ENCODE results near the gene IQCB1.
"Not testable (repeated sequence)": the region's sequence is repeated elsewhere in the genome, so short reads cannot be mapped to it uniquely, and the experiment has no call there.

IQCB1 gene

DNA sequence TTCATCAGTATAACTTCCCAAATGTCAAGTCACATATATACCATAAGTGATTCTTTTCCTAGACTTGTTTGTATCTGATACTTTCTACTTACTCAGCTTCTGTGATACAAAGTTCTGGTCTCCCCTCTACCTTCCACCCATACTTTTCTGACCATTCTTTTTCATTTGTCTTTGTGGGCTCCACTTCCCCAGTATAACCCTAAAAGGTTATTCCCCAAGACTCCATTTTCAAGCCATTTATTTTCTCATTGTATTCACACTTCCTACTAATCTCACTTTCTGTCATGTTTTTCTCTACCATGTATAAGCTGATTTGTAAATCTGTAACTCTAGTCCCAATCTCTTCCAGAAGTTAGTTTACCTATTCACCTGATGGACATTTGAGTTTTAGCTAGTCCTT is 34.0 kb downstream of the IQCB1 start:
- no peak for DNase-seq

DNA sequence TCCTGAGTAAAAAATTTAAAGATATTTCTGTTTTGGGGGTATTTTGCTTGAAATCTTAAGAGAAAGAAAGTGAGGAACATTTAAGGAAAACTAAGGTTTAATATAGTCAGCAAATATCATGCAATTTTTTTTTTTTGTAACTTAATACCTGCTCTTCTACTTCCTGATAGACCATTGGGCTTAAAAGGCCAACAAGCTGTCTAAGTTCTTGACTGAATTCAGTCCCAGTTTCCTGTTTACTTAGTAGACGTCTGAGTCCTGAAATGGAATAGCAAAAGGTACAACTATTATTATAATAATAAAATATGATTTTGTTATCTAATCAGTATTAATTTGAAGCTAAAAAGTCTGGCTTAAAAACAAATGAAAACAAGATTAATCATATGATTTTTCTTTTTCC is 37.9 kb downstream of the IQCB1 start:
- no peak for DNase-seq

DNA sequence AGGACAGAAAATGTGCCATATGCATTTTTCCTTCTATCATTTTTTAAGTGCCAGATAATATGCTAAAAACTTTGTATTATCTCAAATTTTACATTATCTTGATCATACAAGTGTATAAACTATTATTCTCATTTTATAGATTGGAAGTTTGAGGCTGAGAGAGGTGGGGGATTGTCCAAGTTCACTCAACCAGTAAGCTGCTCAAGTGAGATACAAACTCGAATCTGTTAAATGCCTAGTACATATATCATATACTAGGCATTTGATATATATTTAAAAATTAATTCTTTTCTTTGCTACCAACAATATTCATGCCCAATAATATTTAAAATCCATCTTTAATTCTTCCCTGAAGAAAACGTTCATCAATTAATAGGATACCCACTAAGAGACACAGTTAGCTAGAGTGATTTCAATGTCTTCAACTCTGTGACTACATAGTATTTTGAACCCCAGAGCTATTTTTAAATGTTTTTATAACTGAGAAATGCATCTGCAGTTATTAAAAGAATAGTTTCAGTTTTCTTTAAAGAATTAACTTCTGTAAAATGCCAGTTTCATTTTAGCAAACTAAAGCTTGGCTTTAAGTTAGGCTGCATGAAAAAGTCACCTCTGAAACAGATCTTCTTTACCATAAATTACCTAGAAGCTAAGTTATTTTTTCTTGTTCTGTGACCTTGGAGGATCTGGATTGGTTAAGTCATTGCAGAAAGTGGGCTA is 40.4 kb downstream of the IQCB1 start:
- no peak for DNase-seq

DNA sequence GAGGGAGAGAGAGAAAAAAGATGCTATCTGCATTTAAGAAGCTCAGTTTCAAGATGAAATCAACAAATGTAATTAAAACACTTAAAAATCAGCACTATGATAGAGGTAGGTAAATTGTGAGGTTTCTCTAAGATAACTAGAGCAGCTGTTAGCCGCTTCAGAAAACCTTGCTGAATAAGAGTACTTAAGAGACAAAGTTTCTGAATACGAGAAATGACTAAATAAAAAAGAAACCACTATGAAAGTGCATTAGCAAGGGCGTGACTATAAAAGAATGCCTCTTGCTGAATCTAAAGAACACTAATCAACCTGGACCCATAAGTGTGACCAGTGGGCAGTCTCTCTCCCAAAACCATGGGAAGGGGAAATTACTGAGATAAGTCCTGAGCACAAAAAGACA is 41.8 kb downstream of the IQCB1 start:
- no peak for DNase-seq

DNA sequence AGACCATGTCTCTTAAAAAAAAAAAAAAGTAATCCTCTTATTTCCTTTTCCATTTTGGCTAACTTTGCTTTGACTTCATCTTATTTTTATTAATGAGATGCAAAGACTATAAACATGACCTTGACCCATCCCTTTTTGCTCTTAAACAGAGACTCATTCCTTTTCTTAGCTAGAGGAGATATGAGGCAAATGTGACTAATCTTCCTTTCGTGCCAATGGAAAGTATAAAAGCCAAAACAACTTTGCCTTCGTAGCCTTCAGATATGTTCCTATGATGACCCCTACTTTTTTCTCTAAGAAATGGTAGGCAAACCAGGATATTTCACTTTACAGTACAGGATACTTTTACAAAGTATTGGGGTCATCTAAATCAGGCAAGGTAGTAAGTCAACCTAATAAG is 48.4 kb downstream of the IQCB1 start:
- no peak for DNase-seq

DNA sequence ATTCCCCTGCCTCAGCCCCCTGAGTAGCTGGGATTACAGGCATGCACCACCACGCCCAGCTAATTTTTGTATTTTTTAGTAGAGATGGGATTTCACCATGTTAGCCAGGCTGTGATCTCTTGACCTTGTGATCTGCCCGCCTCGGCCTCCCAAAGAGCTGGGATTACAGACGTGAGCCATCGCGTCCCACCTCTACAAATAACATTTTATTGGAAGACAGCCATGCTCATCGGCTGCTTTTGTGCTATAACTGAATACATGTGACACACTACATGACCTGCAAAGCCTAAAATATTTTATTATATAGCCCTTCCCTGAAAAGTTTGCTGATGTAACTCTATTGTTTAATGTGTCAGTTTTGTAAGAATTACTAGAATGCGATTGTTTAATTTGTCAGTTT is 52.1 kb downstream of the IQCB1 start:
- DNase-seq = not testable (repeated sequence)

DNA sequence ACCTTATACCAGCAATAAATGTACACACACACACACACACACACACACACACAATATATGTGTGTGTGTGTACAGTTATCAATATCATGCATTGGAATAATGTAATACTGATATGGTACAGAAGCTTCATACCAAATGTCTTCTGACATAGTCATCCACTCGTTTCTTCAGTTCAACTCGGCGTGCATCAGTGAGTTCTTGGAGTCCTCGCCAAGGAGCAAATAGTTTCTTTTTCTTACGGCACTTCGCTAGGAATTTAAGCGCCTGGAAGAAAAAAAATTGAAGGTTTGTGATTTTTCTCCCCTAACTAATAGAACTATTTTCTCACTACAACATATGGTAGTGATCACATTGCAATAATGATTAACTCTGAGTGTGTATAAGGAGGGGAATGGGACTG is 53.2 kb downstream of the IQCB1 start:
- no peak for DNase-seq

DNA sequence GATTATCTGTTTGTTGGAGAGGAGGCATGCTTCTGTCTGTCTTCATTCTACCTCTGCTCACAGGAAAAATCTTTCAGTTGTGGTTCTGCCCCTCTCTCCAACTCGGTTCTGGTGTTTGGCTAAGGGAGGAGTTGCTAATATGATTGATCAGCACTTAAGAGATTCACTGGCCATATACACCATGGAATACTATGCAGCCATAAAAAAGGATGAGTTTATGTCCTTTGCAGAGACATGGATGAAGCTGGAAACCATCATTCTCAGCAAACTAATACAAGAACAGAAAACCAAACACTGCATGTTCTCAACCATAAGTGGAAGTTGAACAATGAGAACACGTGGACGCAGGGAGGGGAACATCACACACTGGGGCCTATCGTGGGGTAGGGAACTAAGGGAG is 59.8 kb downstream of the IQCB1 start:
- not testable (repeated sequence) for DNase-seq

DNA sequence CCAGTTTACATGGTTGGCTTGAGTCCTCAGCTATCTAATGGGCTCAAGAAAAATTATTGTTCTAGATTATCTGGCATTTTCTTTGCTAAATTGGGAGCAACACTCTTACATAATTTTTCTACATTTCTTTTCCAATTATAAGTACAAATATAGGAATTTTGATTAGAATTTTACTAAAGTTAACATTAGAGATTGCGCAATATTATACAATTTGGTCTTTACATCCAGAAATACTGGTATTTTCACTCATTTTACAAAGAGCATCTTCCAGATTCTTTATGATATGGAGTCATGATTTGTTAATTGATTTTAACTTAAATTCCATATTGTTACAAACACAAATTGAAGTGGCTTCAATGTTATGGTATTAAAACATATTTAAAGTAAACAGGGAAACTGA is 65.6 kb downstream of the IQCB1 start:
- DNase-seq = no peak

DNA sequence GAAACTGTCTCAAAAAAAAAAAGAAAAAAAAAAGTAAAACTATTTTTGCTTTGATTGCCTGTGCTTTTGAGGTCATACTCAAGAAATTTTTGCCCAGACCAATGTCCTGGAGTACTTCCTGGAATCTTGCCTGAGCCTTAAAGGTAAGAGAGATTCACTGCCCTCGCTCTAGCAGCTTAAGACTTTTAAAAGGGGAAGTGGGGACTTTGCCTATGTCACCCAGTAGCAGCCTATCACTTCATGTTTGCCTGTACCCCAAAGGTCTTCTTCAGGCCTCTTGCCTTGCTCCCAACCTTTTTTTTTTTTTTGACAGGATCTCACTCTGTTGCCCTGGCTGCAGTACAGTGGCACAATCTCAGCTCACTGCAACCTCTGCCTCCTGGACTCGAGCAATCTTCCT is 66.4 kb downstream of the IQCB1 start:
- no peak for DNase-seq

DNA sequence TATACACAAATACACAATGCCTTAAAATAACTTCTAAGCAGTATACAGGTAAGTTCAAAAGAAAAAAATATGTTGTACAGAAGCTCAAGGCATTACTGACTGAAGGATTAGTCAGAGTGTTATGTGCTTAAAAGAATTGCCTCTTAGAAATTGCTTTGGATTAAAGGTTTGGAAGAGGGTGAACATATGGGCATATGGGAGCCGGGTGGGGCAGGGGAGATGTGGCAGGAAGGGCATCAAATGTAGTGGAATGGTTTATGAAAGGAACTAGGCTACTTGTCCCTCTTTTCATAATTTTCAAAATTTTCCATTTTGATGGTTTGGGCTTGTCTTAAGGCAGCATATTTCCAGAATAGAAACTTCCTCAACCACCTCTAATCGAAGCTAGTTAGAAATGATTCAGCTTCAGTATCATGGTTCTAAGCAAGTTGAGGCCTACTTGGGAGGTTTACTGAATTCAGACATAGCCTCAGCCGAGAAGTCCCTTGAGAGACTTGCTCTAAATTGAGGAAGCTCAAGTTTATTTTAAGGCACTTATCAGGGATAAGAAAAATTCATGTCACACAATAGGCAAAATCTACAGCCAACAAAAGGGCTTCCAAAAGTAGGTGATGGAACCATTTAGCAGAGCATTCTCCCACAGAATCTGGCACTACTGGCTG is 75.2 kb downstream of the IQCB1 start:
- no peak for DNase-seq

DNA sequence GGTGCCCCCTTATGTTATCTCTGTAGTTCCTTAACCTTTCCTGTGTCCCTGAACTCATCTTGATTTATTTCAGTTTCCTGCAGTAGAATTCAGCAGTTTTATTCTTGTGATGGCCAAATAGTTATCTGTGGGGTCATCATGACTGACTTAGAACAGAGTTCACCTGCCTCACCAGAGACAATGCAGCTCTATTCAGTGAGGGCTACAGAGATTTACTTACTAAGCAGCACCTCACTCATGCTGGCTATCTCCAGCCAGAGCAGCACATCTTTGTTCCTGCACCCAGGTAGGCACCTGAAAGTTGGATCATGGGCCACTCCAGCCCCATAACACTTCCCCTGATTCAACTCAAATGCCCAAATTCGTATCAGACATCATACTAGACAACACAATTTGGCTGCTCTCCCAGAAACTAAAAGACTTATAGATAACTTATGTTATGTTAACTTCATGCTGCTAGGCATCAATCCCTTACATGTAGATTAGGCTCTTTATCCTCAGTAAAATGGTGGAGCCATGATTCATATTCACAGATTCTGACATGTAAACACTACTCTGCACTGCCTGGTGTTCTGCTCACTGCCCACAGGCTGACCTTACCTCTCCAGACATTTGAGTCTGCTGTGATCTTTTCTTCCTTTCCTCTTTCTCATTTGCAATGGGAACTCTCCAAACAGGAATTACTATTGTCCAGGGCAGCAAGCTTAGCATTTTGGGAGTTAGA is 76.0 kb downstream of the IQCB1 start:
- no peak for DNase-seq

DNA sequence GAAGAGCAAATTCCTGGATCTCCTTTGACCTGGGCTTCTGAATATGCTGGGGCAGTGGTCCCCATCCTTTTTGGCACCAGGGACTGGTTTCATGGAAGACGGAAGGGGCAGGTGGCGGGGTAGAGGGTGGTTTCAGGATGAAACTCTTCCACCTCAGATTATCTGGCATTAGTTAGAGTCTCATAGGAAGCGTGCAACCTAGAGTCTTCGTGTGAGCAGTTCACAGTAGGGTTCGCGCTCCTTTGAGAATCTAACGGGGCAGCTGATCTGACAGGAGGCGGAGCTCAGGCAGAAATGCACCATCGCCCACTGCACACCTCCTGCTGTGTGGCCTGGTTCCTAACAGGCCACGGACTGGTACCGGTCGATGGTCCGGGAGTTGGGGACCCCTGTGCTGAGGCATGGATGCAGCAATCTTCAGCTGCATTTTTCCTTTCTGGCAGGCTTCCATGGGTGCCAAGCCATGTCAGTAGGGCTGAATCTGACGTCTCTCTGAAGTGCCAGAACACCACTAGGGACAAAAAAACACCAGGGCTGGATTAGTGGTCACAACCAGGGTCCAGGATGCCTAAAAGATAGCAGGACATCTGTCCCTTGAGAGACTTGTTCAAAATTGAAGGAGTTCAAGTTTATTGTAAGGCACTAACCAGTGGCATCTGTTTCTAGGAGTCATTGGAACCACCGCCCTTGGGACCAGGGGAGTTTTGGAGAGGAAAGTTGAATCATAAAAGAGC is 76.9 kb downstream of the IQCB1 start:
- DNase-seq = no peak

DNA sequence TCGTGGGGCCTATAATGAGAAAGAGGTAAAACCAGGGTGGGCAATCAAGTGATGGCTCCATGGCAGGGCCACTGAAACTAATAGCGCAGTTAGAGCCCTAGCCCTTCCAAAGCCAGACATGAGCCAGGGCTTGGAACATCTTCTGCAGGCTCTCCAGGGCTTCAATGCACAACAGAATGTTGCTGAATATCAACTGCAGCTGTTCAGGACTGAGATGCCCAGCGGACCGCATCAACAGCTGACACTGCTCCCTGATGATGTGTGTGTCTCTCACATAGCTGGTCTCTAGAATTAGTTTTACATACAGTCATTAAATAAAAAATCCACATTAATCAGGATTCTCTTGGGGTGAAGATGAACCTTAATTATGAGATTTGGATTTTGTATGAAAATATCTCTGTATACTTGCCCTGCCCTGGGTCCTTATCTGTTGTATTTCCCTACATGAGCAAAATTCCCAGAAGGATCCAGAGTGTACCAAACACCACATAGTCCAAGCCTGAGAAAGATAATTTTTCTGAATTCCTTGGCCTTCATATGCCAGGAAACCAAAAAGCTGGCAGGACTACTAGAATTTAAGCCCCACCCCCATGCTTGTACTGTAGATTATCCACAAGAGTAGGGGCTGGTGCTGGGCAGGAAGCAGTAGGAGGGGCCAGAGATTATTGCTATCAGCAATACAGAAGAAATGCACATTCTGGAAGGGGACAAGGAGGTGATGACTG is 77.6 kb downstream of the IQCB1 start:
- DNase-seq = no peak

DNA sequence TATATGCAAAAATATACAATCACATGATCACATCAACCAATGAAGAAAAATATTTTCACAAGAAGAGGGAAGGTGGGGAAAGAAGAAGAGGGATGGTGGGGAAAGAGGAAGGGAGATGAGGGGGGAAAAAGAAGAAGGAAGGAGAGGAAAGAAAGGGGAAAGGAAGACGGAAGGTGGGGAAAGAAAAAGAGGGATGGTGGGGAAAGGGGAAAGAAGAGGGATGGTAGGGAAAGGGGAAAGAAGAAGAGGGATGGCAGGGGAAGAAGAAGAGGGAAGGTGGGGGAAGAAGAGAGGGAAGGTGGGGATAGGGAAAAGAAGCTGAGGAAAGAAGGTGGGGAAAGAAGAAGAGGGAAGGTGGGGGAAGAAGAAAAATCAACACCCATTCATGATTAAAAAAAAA is 82.1 kb downstream of the IQCB1 start:
- DNase-seq = no peak

DNA sequence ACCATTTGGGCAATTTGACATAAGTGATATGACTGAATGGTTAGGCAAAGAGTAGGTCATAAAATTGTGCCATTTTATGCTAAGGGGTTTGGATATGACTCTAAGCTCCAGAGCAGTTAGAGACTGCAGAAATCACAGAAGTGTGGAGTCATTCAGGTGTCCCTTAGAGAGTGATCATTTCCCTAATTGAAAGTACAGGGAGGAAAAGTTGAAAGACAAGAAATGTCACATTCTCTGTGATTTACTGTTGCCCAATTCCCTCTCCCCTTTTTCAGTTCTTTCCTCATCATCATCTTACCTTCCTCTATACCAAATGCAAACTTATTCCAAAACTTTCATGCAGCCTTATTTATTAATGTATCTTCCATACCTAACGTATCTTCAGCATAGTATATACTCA is 82.6 kb downstream of the IQCB1 start:
- no peak for DNase-seq

DNA sequence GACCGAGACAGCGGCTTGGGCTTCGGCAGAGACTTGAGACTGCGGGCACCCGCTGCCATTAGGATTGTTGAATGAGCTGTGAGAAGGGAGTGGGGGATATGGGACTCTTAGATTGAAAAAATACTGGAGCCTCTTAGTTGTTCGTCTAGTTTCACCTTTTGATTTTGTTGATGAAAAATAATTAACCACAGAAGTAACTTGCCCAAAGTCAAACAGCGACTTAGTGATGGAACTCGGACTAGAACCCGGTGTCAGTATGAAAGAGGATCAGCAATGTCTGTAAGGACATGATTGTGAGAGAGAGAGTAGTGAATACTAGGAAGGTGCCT is 84.8 kb downstream of the IQCB1 start:
- DNase-seq = no peak

DNA sequence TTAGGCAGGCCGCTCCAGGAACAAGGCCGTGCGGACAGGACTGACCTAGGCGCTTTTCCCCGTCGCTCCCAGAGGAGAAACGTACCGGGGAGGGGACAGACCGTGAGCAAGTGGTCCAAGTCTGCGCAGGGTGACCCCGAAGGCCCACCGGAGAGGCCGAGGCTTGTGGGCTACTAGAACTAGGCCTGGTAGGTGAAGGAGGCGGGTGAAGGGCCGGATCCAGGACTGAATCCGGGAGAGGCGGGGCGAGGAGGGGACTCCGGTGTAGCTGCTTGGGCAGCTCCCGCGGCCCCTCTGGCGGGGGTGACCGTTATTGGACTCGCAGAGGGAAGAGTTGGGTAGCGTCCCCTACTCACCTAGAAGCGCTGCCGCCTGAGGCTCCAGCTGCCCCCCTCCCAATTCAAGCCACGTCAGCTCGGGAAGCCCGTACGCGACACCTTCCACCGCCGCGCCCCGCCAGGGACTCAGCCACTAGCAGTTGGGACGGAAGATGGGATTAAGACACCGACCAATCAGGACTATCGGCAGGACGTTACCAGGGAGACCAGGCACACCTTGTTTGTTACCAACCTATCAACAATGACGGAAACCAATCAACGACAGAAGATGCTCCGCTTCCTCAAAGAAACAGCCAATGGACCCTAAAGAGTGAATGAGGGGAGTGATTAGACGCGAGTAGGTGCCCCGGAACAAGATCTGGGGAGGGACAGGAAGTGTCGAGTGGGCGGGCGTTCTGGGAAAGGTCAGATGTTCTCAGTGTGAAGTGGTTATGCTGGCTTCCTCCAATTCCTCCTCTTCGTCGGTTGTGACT is 85.4 kb downstream of the IQCB1 start, which contains the start of gene GOLGB1:
Gene GOLGB1 (minus strand): TSS at position 466 of the 811 bp plus-strand sequence. CDS start 18,770 bp downstream, outside the sequence.
- DNase-seq = peak; percentile 100

DNA sequence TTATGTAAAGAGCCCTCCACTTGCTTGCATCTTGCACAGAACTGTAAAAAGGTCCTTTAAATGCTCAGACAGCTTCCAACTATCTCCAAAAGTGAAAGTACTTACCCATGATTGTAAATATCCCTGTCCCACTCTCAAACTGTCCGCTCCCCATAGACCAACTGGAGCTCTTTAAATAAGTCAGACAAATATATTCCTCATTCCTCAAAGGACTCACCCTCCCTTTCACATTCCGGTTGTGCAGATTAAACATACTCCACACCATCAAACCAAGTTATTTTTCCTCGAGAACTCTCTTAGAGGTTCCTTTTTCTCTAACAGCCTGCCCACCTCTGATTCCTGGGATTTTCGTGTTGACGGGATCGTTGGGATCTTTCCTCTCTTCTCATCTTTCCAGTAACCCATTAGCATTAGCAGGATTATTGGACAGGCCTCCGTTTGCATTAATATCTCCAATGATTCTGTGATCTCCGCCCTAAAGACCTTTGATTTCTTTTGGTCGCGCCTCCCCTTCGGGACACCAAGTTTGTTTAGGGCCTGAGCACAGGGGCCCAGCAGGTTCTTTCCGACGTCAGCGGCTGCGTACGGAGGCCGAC is 86.1 kb downstream of the IQCB1 start:
- DNase-seq = peak; percentile 23

DNA sequence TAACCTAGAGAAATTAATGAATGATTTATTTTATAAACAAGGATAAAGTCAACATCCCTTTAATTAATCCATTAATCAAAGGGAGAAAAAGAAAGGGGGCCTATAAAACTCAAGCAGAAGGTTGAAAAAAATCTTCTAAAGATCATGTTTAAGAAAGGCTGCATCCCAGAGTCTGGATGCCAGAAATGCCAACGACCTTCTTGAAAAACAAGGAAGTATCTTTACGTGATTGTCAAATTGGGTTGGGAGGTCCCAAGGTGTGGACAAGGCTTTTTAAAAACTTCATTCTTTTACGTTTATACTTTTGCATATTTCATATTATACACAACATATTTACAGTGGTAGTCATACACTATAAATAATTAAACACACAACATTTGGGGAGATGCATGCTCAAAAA is 86.9 kb downstream of the IQCB1 start:
- DNase-seq = no peak

DNA sequence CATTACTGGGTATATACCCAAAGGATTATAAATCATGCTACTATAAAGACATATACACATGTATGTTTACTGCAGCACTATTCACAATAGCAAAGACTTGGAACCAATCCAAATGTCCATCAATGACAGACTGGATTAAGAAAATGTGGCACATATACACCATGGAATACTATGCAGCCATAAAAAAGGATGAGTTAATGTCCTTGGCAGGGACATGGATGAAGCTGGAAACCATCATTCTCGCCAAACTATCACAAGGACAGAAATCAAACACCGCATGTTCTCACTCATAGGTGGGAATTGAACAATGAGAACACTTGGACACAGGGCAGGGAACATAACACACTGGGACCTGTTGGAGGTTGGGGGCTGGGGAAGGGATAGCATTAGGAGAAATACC is 91.8 kb downstream of the IQCB1 start:
- not testable (repeated sequence) for DNase-seq

DNA sequence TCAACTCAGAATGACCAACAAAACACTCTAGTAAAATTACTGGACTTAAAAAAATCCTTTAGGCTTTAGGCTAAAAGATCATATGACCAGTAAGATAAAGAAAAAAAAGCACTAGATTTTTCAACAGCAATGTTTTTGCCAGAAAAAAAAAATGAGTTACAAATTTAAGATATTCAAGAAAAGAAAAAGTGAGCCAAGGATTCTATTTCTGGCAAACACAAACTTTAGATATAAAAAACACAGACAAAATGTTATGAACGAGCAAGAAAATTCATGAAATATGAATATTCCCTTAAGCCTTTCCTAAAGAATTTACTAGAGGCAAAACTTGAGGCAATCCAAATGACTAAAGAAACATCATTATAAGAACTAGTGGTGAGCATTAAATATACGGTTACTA is 94.0 kb downstream of the IQCB1 start:
- DNase-seq = no peak
